BJ (cell line): ENCODE data around the gene C19orf81. TPM values are rescaled to one million over a fixed set of nuclear protein-coding genes. Genes with fewer than 3 reads are reported as not detected.
"Not testable (repeated sequence)": the region's sequence is repeated elsewhere in the genome, so short reads cannot be mapped to it uniquely, and the experiment has no call there.

Source experiments
- CTCF ChIA-PET: fragments of 350-600 bp; formaldehyde crosslinking; extraction: SDS; loops from one replicate; lab custom pipeline; 2021; ENCODE audit warnings: antibody characterized with exemption, inconsistent platforms; lab: Yijun Ruan, JAX
- POLR2A ChIA-PET: fragments of 300-600 bp; sonication (Branson Sonifier 250); formaldehyde crosslinking; extraction: SDS; loops from one replicate; lab custom pipeline; 2021; ENCODE audit warnings: antibody characterized with exemption; lab: Charles Lee
- DNase-seq: peaks from one replicate; pipeline ENCODE4 v3.0.0-alpha.2; 2011; ENCODE audit warnings: low read depth
- H3K27me3 ChIP-seq: 2 replicates; pipeline ENCODE4 v1.6.0; 2011; ENCODE audit warnings: low read length; ENCODE audit not compliant: control insufficient read depth, insufficient read depth
- H3K36me3 ChIP-seq: 2 replicates; pipeline ENCODE4 v1.5.1; 2011; ENCODE audit warnings: low read length; ENCODE audit not compliant: control insufficient read depth, insufficient read depth
- H3K4me3 ChIP-seq: 2 replicates; pipeline ENCODE4 v1.5.1; 2011; ENCODE audit warnings: low read depth, mild to moderate bottlenecking, control low read depth, low read length
- polyA minus RNA-seq: library from RNA; depleted of rRNA, polyadenylated mRNA; stranded (reverse); fragments of >200 nt; gene quantifications from 2 replicates; pipeline ENCODE4 v1.2.3, GENCODE V29; 2011; rRNA and poly(A)+ RNA removed
- polyA plus RNA-seq: library from polyadenylated mRNA; depleted of rRNA; stranded (reverse); fragments of >200 nt; gene quantifications from 2 replicates; pipeline ENCODE4 v1.2.3, GENCODE V29; 2011; rRNA removed
- TF ChIP-seq, protein P1 (sequence below): IDR thresholded peaks from 2 replicates; pipeline ENCODE4 v1.5.1; 2011; ENCODE audit warnings: low read depth, mild to moderate bottlenecking, control low read depth, inconsistent platforms, low read length, moderate library complexity; ENCODE audit not compliant: insufficient read depth

Gene C19orf81
- polyA plus RNA-seq = 0.47 and 0.59 TPM in 2 replicates
- polyA minus RNA-seq = not detected in 2 replicates

DNA sequence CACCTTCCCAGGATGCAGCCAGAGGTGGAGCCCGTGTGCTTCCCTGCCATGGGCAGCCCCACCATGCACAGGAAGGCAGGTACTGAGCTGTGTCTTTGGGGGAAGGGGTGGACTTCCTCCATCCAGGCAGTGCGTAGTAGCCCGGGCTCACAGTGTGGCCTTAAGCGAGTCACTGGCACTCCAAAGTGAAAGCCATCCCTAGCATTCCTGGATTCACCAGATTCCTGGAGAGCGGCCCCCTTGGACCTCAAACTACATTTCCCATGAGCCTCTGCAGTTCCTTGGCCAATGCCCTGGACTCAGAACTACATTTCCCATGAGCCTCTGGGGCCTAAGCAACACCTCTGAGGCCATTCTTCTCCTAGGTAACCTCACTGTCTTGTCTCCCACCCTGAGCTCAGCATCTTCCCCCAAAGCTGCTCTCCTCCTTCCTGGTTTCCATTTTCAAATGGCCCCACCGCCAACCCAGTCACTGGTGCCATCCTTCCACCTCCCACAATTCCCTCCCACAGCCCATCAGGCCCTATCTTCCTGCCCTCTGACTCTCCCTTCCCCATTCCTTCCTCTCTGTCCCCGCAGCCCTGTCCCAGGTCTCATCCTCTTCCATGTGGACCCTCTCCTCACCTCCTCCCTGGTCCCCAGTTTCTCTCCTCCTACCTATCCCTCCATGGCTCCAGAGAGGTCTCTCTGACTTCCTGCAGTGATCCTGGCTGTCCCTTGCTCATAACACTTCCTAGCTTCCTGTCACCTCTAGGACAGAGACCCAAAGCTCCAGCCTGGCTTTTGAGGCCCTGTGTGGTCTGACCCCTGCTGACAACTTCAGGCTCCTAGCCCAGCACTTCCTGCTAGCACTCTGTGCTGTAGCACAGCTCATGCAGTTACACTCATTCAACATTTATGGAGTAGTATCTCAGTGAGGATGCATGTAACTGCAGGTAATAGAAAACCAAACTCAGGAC lies at the start of gene C19orf81:
Gene C19orf81 (plus strand): TSS at position 13 of the 959 bp plus-strand sequence. CDS start 0 bp downstream, at position 13.
- no peak for DNase-seq
- TF ChIP-seq, protein P1, sequence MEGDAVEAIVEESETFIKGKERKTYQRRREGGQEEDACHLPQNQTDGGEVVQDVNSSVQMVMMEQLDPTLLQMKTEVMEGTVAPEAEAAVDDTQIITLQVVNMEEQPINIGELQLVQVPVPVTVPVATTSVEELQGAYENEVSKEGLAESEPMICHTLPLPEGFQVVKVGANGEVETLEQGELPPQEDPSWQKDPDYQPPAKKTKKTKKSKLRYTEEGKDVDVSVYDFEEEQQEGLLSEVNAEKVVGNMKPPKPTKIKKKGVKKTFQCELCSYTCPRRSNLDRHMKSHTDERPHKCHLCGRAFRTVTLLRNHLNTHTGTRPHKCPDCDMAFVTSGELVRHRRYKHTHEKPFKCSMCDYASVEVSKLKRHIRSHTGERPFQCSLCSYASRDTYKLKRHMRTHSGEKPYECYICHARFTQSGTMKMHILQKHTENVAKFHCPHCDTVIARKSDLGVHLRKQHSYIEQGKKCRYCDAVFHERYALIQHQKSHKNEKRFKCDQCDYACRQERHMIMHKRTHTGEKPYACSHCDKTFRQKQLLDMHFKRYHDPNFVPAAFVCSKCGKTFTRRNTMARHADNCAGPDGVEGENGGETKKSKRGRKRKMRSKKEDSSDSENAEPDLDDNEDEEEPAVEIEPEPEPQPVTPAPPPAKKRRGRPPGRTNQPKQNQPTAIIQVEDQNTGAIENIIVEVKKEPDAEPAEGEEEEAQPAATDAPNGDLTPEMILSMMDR = no peak
- Histone ChIP-seq H3K4me3 (no peak within 1 kb of the TSS), H3K36me3 (no peaks in the 10 kb centered on the region), H3K27me3 (peaks cover 1% of the 10 kb centered on the region; the same call in 1 of the 2 replicates)
- CTCF ChIA-PET = interaction anchor here (0.6 kb wide), 1 partner anchor 11 kb away, joined by 3 read pairs; no protein-coding TSS in a partner anchor
- POLR2A ChIA-PET = no interaction called here

DNA sequence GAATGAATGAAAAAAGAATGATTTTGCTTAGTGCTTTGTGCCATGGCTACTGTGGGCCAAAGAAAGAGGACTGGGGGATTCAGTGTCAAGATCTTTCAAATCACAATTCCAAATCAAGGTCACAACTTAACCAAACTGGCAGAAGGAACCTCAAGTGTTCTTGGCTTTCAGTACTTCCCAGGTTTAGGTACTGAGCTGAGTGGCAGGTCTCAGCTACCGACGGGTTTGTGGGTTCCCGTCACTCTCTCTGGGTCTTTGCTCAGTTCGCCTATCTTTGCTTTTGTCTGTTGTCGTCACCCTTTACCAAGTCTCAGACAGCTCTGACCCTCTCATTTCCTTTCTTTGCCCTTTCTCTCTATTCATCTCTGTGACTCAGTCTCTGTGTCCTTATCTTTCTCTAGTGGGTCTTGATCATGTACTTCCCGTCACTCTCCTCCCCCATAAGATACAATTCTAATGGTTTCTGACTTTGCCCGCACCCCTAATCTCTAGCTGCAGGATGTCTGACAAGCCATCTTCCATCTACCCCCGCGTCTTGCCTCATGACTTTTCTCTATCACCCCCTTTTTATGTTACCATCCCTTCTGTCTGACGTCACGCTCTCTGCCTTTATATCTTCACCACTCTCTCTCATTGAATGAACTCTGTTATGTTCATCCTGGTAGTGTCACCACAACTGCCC lies 47.7 kb upstream of the C19orf81 start:
- POLR2A ChIA-PET = no interaction called here
- TF ChIP-seq, protein P1 = no peak
- no peak overlapping the region for H3K4me3 ChIP-seq
- CTCF ChIA-PET = interaction anchor here (0.6 kb wide), 1 partner anchor 233 kb away, joined by 3 read pairs; no protein-coding TSS in a partner anchor
- DNase-seq = no peak
- no peaks in the 10 kb centered on the region for H3K27me3 ChIP-seq
- H3K36me3 ChIP-seq = no peaks in the 10 kb centered on the region

DNA sequence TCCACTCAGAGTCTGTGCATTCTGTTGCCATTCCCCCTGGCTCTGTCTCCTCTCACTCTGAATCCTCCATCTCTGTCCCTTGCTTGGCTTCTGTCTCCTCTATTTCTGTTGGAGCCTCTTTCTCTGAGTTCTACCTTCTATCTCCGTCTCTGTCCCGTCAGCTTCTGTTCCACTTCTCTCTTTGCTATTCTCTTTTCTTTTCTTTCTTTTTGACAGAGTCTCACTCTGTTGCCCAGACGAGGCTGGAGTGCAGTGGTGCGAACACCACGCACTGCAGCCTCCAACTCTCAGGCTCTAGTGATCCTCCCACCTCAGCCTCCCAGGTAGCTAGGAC lies 47.2 kb upstream of the C19orf81 start:
- TF ChIP-seq, protein P1 = no peak
- POLR2A ChIA-PET = no interaction called here
- Histone ChIP-seq H3K4me3 (no peak overlapping the region), H3K36me3 (no peaks in the 10 kb centered on the region), H3K27me3 (no peaks in the 10 kb centered on the region)
- no peak for DNase-seq
- CTCF ChIA-PET = no interaction called here

DNA sequence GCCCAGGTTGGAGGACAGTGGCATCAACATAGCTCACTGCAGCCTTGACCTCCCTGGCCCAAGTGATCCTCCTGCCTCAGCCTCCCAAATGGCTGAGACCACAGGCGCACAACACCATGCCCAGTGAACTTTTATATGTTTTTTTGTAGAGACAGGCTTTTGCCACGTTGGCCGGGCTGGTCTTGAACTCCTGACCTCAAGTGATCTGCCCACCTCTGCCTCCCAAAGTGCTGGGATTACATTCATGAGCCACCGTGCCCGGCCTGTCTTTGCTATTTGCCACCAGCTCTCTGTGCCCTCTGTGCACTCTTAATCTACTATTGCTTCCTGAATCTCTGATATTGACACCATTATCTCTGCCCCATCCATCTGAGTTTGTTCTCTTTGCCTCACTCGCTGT lies 46.7 kb upstream of the C19orf81 start:
- ChIA-PET CTCF (no interaction called here), POLR2A (no interaction called here)
- Histone ChIP-seq H3K36me3 (no peaks in the 10 kb centered on the region), H3K27me3 (no peaks in the 10 kb centered on the region), H3K4me3 (no peak overlapping the region)
- DNase-seq = no peak
- TF ChIP-seq, protein P1 = no peak

DNA sequence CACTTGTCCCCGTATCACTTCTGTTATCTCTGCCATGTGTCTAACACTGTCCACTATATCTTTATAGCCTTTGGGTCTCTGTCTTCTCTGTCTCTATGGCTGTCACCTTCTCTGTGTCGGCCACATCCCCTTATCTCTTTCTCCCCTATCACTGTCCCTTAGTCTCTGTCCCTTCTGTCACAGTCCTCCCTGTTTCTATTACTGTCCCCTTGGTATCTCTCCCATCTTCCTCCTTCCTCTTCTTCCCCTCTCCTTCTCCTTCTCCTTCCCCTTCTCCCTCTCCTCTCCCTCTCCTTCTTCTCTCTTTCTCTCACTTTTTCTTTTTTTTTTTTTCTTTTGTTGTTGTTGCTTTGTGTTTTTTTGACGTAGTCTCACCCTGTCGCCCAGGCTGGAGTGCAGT lies 46.3 kb upstream of the C19orf81 start:
- TF ChIP-seq, protein P1 = no peak
- ChIA-PET POLR2A (no interaction called here), CTCF (no interaction called here)
- Histone ChIP-seq H3K4me3 (no peak overlapping the region), H3K36me3 (no peaks in the 10 kb centered on the region), H3K27me3 (no peaks in the 10 kb centered on the region)
- DNase-seq = no peak

DNA sequence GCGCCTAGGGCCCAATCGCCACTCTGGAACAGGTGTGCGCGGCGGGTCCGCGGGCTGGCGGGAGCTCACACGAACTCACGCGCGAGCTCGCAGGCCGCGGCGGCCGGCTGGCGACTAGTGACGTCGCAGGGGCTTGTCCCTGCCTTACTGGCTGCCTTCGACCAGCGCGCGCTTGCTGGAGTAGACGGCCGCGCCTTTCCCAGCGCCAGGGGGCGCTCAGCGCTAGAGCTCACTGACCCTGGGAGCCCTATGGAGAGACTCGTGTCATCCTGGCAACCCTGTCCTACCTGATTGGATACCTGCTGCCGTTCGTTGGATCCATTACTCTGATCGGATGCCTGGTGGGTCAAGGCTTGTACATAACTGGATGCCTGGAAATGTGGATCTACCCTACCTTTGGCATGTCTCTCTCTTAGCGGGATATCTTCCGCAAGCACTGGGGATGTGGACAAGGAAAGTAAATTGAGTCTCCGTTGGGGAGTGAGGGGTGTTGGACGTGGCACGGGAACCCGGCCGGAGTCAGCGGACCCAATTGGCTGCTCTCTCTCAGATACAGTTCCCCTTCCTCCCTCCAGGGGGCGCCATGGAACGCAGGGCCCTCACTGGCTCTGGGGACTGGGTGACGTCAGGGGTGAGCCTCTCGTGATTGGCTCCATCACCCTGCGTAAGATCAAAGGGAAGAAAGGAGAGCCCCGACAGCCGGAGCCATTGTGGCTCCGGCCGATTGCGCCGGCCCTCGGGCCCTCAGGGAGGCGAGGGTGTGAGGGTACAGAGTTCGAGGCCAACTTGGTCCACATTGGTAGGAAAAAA lies 44.8 kb upstream of the C19orf81 start:
- CTCF ChIA-PET, H3K36me3 ChIP-seq, DNase-seq, H3K4me3 ChIP-seq, H3K27me3 ChIP-seq, POLR2A ChIA-PET: not testable (repeated sequence)

DNA sequence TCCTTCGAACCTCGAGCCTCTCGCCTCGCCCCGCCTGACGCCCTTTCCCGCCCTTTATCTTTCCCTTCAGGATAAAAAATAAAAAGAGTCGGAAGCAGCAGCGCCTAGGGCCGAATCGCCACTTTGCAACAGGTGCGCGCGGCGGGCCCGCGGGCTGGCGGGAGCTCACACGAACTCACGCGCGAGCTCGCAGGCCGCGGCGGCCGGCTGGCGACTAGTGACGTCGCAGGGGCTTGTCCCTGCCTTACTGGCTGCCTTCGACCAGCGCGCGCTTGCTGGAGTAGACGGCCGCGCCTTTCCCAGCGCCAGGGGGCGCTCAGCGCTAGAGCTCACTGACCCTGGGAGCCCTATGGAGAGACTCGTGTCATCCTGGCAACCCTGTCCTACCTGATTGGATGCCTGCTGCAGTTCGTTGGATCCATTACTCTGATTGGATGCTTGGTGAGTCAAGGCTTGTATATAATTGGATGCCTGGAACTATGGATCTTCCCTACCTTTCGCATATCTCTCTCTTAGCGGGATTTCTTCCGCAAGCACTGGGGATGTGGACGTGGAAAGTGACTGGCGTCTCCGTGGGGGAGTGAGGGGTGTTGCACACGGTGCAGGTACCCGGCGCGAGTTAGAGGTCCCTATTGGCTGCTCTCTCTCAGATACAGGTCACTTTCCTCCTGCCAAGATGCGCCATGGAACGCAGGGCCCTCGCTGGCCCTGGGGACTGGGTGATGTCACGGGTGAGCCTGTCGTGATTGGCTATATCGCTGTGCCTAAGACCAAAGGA lies 43.0 kb upstream of the C19orf81 start:
- POLR2A ChIA-PET = not testable (repeated sequence)

More for the DNA sequence above, 43.0 kb upstream of the C19orf81 start:
- DNase-seq, H3K27me3 ChIP-seq, CTCF ChIA-PET, H3K36me3 ChIP-seq, H3K4me3 ChIP-seq: not testable (repeated sequence)
